OCI-LY3 (cell line): ENCODE measurements around the gene FAM50B.

Experiments used
- EZH2phosphoT487 ChIP-seq: fragments of 200-600 bp; shearing (Covaris generic); IDR thresholded peaks from 2 replicates; pipeline ENCODE4 v1.6.1; 2018; ENCODE audit warnings: antibody characterized with exemption, mixed run types, low read depth
- TF ChIP-seq, protein P1 (sequence below): fragments of 200-600, 300-600 bp; sonication (generic); IDR thresholded peaks from 2 replicates; pipeline ENCODE4 v1.5.1; 2014; ENCODE audit warnings: antibody characterized with exemption, low read length, low read depth

DNA sequence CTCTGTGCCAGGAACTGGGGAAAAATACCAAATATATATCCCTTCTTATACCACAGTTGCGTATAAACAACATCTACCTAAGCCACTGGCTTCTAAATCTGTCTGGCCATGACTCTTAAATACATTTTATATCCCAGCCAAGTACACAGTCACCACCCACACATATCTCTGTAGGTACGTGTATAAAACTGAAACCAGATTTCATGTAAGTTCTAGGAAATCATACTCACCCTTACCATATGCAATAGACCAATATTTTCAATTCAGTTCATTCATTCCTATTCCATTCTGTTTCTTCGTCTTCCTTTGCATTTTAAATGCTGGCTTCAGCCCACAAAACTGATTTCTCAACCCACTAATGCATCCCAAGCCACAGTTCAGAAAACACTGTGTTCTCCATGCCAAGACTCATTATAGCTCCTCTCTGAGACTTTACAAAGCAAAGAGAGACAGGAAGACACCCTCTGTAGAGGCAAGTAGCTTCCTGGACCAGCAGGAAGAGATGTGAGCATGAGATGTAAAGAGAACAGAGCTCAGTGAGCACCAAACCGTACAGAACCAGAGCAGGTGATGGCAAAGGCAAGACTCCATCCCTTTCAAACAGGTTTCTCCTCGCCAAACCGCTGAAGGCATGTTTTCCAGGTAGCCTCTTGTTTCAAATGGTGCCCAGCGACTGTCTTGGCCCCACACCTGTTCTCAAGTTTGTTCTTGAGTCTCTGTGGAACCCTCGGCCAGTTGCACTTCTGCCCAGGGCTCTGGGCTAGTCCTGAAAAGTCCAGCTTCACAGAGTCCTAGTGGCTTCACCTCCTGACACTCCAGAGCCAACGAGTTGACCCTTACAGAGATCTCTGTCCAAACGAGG, 18.7 kb downstream of the FAM50B start:
- TF ChIP-seq, protein P1, sequence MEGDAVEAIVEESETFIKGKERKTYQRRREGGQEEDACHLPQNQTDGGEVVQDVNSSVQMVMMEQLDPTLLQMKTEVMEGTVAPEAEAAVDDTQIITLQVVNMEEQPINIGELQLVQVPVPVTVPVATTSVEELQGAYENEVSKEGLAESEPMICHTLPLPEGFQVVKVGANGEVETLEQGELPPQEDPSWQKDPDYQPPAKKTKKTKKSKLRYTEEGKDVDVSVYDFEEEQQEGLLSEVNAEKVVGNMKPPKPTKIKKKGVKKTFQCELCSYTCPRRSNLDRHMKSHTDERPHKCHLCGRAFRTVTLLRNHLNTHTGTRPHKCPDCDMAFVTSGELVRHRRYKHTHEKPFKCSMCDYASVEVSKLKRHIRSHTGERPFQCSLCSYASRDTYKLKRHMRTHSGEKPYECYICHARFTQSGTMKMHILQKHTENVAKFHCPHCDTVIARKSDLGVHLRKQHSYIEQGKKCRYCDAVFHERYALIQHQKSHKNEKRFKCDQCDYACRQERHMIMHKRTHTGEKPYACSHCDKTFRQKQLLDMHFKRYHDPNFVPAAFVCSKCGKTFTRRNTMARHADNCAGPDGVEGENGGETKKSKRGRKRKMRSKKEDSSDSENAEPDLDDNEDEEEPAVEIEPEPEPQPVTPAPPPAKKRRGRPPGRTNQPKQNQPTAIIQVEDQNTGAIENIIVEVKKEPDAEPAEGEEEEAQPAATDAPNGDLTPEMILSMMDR: no peak
- TF ChIP-seq EZH2phosphoT487: no peak
